Non-pigmented ciliary epithelial cell (primary cell): Measurements from ENCODE around the gene FGD6.
"Not testable (repeated sequence)": the region's sequence is repeated elsewhere in the genome, so short reads cannot be mapped to it uniquely, and the experiment has no call there.

Experiments
- DNase-seq: peaks from one replicate; pipeline ENCODE4 v3.0.0-alpha.2; 2010; ENCODE audit warnings: low read depth

FGD6 gene

DNA sequence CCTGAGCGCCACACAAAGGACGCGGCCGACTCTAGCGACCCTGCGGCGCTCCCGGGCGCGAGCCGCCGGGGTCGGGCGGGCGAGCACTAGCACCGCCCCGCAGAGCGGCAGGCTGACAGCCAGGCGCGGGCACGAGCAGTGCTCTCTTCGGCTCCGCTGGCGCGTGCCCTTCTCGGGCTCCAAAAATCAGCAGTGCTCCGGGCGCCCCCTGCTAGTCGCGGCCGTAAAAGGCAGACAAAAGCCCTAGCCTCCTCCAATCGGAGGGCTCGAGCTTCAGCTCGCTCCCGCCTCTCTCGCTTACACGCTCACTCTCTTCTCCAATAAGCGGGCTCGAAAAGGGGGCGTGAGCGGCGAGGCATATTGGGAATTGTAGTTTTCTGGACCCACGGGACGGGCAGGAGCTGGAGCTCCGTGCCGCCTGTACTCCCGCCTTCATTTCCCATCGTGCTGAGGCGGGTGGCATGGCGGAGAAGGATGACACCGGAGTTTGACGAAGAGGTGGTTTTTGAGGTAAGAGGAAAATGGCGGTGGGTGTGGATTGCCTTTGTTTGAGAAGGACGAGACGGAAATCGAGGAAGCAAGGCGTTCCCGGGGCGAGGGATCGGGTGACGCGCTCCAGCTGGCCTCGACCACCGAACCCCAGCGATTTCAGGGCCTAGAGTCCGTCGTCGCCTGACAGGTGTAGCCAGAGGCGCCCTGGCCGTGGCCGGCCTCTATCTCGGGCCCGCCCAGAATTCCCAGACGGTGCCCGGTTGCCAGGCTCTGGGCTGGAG, at the start of gene FGD6, which contains the start of gene VEZT:
Gene FGD6, minus strand, starts transcription at position 91 of the 773 bp plus-strand sequence. CDS start 227 bp downstream, outside the sequence.
Gene VEZT, plus strand, starts transcription at position 431 of the 773 bp plus-strand sequence. Its CDS starts 44 bp downstream, at position 475.
- DNase-seq: peak; percentile 95

DNA sequence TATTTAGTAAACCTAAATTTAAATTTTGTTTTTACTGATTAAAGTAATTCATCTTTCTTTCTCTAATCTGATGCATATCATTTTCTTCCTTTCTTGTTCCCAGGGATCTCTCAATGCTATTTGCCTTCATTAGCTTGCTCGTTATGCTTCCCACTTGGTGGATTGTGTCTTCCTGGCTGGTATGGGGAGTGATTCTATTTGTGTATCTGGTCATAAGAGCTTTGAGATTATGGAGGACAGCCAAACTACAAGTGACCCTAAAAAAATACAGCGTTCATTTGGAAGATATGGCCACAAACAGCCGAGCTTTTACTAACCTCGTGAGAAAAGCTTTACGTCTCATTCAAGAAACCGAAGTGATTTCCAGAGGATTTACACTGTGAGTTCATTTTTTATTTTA, 49.0 kb upstream of the FGD6 start:
- no peak for DNase-seq

- DNase-seq: no peak
Observed at GRCh38 chr12:95265765-95266164, 48.5 kb upstream of the FGD6 start.

DNA sequence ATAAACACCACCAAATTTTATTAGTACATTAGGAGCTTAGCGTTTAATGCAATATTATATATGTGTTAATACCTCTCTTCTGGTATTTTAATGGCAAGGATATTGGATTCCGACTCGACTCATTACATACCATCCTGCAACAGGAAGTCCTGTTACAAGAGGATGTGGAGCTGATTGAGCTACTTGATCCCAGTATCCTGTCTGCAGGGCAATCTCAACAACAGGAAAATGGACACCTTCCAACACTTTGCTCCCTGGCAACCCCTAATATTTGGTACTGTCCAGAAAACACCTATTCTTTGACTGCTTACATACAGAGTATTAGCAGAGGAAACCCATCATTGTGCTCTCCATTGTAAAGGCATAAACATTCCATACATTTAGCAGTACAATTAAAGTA, 45.5 kb upstream of the FGD6 start:
- no peak for DNase-seq

DNA sequence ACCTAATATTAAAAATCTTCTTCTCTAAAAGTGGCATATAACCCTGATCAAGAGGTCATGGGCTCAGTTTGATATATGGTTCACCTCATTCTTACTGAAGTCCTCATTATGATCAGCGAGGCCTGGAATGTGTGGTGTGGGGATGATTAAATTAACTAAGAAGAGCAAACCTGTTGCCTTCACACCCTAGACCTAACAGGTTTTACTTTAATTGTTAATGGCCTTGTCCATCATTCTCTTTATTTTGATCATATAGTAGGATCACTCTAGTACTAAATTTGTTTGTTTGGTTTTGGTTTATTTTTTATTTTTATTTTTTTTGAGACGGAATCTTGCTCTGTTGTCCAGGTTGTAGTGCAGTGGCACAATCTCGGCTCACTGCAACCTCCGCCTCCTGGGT, 43.8 kb upstream of the FGD6 start:
- no peak for DNase-seq

GRCh38 chr12:95259368-95259767, 42.1 kb upstream of the FGD6 start:
- DNase-seq: no peak

GRCh38 chr12:95258803-95259202, 41.5 kb upstream of the FGD6 start:
- DNase-seq: no peak

GRCh38 chr12:95258151-95258550, 40.9 kb upstream of the FGD6 start:
- no peak for DNase-seq

DNA sequence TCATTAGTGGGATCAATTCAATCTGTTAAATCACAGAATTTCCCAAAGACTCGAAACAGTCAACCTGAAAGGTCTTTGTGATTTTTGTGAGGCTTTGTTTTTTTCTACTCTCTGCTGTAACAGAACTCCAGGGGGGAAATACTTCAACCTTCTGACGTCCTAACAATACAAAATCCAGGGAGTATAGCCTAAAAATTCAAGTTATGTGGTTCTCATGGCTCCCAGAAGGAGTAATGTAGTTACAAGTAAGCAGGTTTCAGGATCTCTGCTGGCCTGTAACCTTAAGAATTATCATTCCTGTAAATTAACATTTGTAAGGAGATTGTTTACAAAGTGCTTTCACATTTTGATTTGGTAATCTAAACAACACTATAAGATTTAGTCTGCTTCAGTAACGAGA, 40.3 kb upstream of the FGD6 start:
- DNase-seq: no peak

DNA sequence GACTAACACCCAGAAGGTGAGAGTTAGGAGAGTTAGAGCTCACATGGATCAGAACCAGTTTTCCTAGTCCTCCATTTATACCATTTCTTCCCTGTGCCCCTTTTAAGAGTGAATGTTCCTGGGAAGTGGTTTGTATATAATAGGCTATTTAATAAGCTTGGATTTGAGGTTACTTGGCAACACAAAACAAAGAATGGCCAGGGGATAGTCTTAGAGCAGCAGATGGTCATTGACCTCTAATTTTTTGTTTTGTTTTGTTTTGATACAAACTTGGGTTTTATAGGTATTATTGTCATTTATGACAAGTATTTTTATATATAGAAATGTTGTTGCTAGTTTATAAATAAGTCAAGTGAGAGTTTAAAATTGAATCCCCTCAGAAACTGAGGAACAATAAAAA, 36.1 kb upstream of the FGD6 start:
- no peak for DNase-seq

DNA sequence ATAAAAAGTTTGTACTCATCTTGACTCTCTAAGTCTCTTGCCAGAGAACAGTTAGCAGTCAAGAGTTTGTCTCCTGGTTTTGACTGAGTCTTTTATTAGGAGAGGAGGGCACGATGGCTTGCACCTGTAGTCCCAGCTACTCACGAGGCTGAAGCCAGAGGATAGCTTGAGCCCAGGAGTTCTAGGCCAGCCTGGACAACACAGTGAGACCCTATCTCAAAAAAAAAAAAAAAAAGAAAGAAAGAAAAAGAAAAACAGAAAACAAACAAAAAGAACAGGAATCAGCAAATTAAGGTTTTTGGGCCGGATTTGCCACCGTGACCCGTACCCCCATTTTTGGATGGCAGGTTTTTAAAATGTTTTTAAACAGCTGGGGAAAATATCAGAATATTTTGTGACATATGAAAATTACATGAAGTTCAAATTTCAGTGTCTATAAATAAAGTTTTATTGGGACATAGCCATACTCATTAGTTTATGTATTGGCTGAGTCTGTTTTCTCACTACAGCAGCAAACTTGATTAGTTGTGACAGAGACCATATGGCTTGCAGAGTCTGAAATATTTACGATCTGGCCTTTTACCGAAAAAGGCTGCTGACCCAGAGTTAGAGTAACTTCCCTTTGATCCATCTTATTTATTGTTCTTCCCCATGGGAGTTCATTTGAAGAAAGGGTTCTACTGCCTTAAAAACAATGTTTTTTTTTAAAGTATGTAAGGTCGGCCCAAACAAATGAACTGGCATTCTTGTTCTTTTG, 31.5 kb upstream of the FGD6 start:
- no peak for DNase-seq

GRCh38 chr12:95248095-95248494, 30.8 kb upstream of the FGD6 start:
- no peak for DNase-seq

- no peak for DNase-seq
Observed at GRCh38 chr12:95244350-95244749, 27.1 kb upstream of the FGD6 start.

GRCh38 chr12:95243497-95244183, 26.4 kb upstream of the FGD6 start:
- no peak for DNase-seq

GRCh38 chr12:95241761-95242506, 24.7 kb upstream of the FGD6 start:
- no peak for DNase-seq

GRCh38 chr12:95241138-95241537, 23.9 kb upstream of the FGD6 start:
- DNase-seq: not testable (repeated sequence)

- no peak for DNase-seq
Observed at GRCh38 chr12:95240556-95240955, 23.3 kb upstream of the FGD6 start.

GRCh38 chr12:95239835-95240234, 22.6 kb upstream of the FGD6 start:
- DNase-seq: not testable (repeated sequence)

DNA sequence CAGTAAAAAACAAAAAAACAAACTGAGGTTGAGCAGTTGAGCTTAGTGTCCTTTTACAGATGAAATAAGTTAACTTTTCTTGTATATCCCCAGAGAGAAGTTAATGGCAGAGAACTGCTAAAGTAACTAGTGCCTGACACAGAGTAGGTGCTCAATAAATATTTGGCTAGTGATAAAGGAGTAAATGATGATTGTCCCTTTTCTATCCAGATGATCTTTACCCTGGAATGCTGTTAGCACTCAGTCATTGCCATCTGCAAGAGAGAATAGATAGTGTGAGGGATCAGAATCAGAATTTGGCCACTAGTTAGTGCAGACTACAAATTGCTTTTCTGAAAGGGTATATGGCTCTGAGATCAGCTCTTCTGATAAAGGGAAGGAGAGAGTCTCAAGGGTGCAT, 21.9 kb upstream of the FGD6 start:
- no peak for DNase-seq

DNA sequence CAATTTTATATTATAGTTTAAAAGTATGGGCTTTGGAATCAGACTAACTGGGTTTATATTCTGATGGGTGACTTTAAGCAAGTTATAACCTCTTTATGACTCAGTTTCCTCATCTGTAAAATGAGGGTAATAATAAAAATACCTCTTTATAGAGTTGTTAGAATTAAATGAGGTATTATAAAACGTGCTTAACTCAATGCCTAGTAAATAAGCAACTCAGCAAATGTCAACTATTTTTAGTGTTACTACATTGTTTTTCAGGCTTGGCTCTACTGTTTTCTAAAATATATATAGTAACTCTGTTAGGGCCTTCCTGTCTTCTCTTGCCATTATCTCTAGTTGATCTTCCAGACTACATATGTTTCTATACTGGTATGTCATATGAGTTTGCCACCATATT, 20.9 kb upstream of the FGD6 start:
- DNase-seq: no peak

DNA sequence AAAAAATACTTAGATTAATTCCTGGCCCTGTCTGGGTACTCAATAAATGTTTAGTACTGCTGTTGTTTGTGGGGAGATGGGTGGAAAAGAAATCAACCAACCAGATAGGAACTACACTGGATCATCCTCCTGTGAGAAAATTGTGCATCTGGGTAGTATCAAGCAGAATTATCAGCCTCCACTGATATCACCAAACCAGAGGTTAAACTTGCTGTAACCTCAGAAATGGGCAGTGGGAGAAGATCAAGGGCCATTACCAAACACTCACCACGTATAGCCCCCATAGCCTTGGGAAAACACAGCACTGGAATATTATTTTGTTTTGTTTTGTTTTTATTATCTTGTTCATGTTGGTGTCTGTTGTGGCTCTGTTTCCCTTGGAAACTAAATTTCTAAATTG, 20.0 kb upstream of the FGD6 start:
- DNase-seq: no peak

DNA sequence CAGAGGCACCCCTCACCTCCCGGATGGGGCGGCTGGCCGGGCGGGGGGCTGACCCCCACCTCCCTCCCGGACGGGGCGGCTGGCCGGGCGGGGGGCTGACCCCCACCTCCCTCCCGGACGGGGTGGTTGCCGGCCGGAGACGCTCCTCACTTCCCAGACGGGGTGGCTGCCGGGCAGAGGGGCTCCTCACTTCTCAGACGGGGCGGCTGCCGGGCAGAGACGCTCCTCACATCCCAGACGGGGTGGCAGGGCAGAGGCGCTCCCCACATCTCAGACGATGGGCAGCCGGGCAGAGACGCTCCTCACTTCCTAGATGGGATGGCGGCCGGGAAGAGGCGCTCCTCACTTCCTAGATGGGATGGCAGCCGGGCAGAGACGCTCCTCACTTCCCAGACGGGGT, 18.4 kb upstream of the FGD6 start:
- DNase-seq: not testable (repeated sequence)
